22Rv1 (cell line): ENCODE data around the gene NSD1.

Experiments used
- H3K27ac ChIP-seq: fragments of 450-650 bp; 2 replicates; pipeline ENCODE4 v1.5.1; 2017
- CTCF ChIP-seq: fragments of 450-650 bp; IDR thresholded peaks from 2 replicates; pipeline ENCODE4 v1.5.1; 2017; ENCODE audit warnings: mild to moderate bottlenecking
- ZFX ChIP-seq: fragments of 450-650 bp; IDR thresholded peaks from 2 replicates; pipeline ENCODE4 v1.6.1; 2017; ENCODE audit warnings: antibody characterized with exemption, borderline replicate concordance

NSD1 gene

DNA sequence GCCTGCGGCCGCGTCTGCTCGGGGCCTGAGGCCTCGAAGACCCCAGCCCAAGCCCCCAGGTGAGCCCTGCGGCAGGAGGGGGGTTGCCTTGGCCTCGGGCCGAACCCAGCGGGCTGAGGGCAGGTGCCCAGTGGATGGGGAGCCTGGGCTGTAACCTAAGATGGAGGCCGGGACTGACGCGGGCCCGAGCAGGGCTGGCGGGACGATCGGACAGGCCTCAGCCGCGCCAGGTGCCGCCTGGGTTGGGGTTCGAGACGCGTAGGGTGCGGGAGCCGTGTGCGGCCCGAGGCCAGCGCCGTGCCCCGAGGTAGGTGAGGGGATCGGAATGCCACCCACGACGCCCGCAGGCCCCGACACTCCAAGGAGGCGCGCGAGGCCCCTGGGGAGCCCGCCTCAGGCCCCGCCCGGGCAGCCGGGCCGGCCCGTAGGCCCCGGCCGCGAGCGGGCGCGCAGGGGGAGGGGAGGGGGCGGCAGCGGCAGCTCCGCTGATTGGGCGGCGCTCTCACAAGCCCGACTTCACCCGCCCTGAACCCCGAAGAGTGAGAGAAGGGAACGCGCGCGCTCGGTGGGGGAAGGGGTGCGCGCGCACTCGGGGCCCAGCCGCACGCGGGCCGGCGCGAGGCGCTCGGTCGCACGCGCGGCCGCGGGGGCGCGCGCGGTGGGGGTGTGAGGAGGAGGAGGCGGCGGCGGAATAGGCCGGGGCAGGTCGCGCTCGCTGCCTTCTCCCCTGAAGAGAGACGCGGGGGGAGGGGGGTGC is at the start of gene NSD1:
Gene NSD1, plus strand, starts transcription at position 678 of the 757 bp plus-strand sequence. CDS start 1,331 bp downstream, outside the sequence.
- H3K27ac ChIP-seq = peak within 1 kb of the TSS; percentile 82
- no peak for TF ChIP-seq CTCF
- no peak for TF ChIP-seq ZFX

DNA sequence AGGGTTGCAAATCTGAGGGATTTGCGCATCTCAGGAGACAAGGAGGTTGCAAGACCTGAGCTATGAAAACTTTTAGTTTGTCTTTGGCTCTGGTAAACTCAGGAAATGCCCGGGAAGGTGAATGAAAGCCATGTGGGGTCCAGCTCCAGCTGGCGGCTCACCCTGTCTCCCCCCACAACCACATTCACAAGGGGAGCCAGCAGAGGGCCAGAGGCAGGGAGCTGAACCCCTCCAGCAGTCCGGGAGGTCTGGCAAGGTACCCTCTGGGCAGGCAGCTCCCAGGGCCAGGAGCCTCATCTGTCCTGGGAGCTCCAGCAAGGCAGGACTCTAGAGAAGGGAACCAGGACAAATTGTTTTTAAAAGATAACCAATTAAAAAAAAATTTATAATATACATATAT is 49.4 kb upstream of the NSD1 start:
- no peak overlapping the region for H3K27ac ChIP-seq
- TF ChIP-seq ZFX (no peak), CTCF (no peak)

DNA sequence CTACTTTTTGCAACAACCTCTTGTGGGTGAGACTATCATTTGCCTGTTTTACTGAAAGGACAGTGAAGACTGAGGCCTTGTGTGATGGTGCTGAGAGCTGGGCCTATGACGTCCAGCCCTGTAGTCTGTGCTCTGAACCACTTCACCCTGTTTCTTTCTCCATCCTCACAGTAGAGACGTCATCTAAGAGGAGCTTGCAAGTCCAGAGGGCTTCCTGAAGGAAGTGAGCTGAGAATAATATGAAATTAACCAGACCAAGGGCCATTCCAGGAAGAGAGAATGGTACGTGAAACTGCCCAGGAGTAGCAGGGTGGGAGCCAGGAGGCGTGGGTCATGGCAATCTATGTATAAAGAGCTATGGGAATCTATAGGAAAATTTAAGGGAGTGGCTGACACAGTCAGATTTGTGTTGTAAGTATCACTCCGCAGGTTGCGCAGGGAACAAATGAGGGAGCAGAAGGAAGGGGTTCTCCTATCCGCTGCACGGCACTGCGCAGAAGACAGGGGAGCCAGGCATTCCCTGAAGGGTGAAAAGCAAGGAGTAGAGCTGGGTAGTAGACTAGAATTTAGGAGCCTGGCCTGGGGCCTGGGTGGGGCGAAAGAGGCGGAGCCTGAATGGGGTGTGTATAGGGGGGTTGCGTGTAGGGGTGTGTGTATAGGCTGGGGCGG is 47.5 kb upstream of the NSD1 start:
- TF ChIP-seq ZFX = no peak
- no peak for TF ChIP-seq CTCF
- H3K27ac ChIP-seq = peak overlapping the region; percentile 47

GRCh38 chr5:177086654-177087397 is 46.7 kb upstream of the NSD1 start, which contains the start of gene FGFR4:
TSS of gene FGFR4 (plus strand) at chr5:177086915. CDS start at chr5:177089603, 2,688 bp downstream.
- peak; percentile 83 for TF ChIP-seq CTCF
- no peak for TF ChIP-seq ZFX
- H3K27ac ChIP-seq = peak within 1 kb of the TSS; percentile 47

DNA sequence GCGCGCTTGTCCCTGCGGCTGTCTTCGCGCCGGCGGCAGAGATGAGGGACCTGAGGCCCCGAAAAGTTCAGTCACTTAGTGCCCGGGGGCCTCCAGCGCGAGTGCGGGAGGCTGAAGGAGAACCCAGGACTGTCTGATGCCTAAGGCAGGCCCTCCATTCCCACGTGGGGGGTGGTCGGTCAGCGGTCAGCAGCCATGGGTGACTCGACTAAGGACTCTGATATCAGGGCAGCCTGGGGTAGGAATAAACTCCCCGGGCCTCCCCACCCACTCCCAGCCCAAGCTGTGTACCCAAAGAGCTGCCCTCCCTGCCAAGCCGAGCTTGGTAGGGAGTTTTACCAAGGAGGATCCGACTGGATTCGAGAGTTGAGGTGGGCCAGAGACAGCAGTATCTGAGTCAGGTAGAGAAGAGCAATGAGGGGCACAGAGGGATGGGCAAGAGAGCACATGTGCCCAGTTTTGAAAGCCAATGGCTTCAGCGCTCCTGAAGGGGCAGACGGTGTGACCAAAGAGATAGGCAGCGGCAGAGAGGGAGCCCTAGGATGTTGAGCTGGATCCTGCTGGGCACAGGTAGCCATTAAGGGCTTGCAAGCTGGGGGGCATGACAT is 46.1 kb upstream of the NSD1 start:
- TF ChIP-seq CTCF = no peak
- no peak for TF ChIP-seq ZFX

DNA sequence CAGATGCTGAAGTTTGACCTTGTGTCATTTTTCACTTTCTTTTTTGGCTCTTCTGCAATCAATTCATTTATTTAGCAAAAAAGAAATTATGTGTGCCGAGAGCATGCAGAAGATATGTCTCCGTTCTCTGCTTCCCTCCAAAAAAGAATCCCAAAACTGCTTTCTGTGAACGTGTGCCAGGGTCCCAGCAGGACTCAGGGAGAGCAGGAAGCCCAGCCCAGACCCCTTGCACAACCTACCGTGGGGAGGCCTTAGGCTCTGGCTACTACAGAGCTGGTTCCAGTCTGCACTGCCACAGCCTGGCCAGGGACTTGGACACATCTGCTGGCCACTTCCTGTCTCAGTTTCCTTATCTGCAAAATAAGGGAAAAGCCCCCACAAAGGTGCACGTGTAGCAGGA is 44.4 kb upstream of the NSD1 start:
- no peak overlapping the region for H3K27ac ChIP-seq
- no peak for TF ChIP-seq CTCF
- no peak for TF ChIP-seq ZFX

More for the DNA sequence above, 46.1 kb upstream of the NSD1 start:
- peak overlapping the region; percentile 46 for H3K27ac ChIP-seq
